HepG2 (cell line): ENCODE data around the gene WDR93. TPM values are rescaled to one million over a fixed set of nuclear protein-coding genes. Genes with fewer than 3 reads are reported as not detected.

Experiments
- ARID4A ChIP-seq: sonication (generic); formaldehyde crosslinking; IDR thresholded peaks from 2 replicates; pipeline ENCODE4 v1.5.0; 2020; ENCODE audit warnings: mild to moderate bottlenecking, missing genetic modification reagents, borderline replicate concordance
- ARNT2 ChIP-seq: sonication (generic); formaldehyde crosslinking; IDR thresholded peaks from 2 replicates; pipeline ENCODE4 v1.8.0; 2022; ENCODE audit warnings: mild to moderate bottlenecking, low read depth, missing genetic modification reagents, moderate library complexity
- ATF5 ChIP-seq: sonication (generic); formaldehyde crosslinking; IDR thresholded peaks from 2 replicates; pipeline ENCODE4 v1.4.0; 2020; ENCODE audit warnings: mild to moderate bottlenecking, low read depth, missing genetic modification reagents
- CBFB ChIP-seq: sonication (generic); formaldehyde crosslinking; IDR thresholded peaks from 2 replicates; pipeline ENCODE4 v1.4.0; 2020; ENCODE audit warnings: missing genetic modification reagents
- CTCF ChIP-seq: sonication (generic); formaldehyde crosslinking; IDR thresholded peaks from 2 replicates; pipeline ENCODE4 v1.5.0; 2020; ENCODE audit warnings: mild to moderate bottlenecking, missing genetic modification reagents, moderate library complexity
- ELF1 ChIP-seq: sonication (generic); formaldehyde crosslinking; IDR thresholded peaks from 2 replicates; pipeline ENCODE4 v1.4.0; 2020; ENCODE audit warnings: missing genetic modification reagents
- HBP1 ChIP-seq: IDR thresholded peaks from 2 replicates; pipeline ENCODE4 v1.6.1; 2016; ENCODE audit warnings: low read depth, control low read depth
- LCORL ChIP-seq, 2 experiments: fragments of 450-650 bp in 1 of 2; sonication (generic) in 1 of 2; formaldehyde crosslinking in 1 of 2; IDR thresholded peaks; 2 replicates each; pipeline versions ENCODE4 v1.5.0 to v1.6.1; 2017 to 2020; ENCODE audit warnings: antibody characterized with exemption in 1 of 2, missing genetic modification reagents in 1 of 2
- SALL1 ChIP-seq: sonication (generic); formaldehyde crosslinking; IDR thresholded peaks from 2 replicates; pipeline ENCODE4 v1.8.0; 2022; ENCODE audit warnings: mild to moderate bottlenecking, missing genetic modification reagents
- YY1 ChIP-seq: IDR thresholded peaks from 2 replicates; pipeline ENCODE4 v1.6.1; 2011; ENCODE audit warnings: low read length, low read depth, moderate library complexity, mild to moderate bottlenecking; ENCODE audit not compliant: insufficient read depth, insufficient replicate concordance
- ZNF441 ChIP-seq: sonication (generic); formaldehyde crosslinking; IDR thresholded peaks from 2 replicates; pipeline ENCODE4 v1.7.0; 2021; ENCODE audit warnings: missing genetic modification reagents, borderline replicate concordance
- ZNF687 ChIP-seq: sonication (generic); formaldehyde crosslinking; IDR thresholded peaks from 2 replicates; pipeline ENCODE4 v1.5.1; 2020; ENCODE audit warnings: mild to moderate bottlenecking, missing genetic modification reagents, moderate library complexity
- polyA plus RNA-seq, 8 experiments: library from polyadenylated mRNA; depleted of rRNA in 3 of 8; stranded (reverse) in 7 of 8; unstranded in 1 of 8; fragments of >200 nt; fragmentation: Illumina TruSeq in 4 of 8; extraction: Trizol in 4 of 8; gene quantifications; 2 replicates each; pipeline versions ENCODE4 v1.2.1 to v1.2.3, GENCODE V29; 2011 to 2016; ENCODE audit warnings: low read depth in 4 of 8, missing spikeins in 1 of 8, mixed read lengths in 1 of 8; ENCODE audit not compliant: insufficient read depth in 1 of 8
- total RNA-seq, 5 experiments: library from RNA; depleted of rRNA; stranded (reverse); fragments of >200 nt; fragmentation: Illumina TruSeq; extraction: Trizol; gene quantifications; 2 replicates each; pipeline ENCODE4 v1.2.3, GENCODE V29; 2016; ENCODE audit warnings: low read depth in 1 of 5

The WDR93 gene
- total and polyA plus RNA-seq, 2 of the 13 experiments (the other 11 are each of a cell fraction or from before 2014, with no cell fraction given) = 0.07 TPM; not detected in 1

- TF ChIP-seq CTCF = peak; percentile 98
- TF ChIP-seq ARID4A = peak; percentile 26; the same call in 1 of the 2 replicates
- TF ChIP-seq ARNT2 (CRISPR knock-in tag) = peak; percentile 41; the same call in 1 of the 2 replicates
- 0 out of 2 replicates have a peak, but pooled peaks have one; percentile 27 for TF ChIP-seq CBFB (CRISPR knock-in tag)
- 0 out of 2 replicates have a peak, but pooled peaks have one; percentile 36 for TF ChIP-seq HBP1 (CRISPR knock-in tag)
- TF ChIP-seq ZNF441 (CRISPR knock-in tag) = no peak
- TF ChIP-seq YY1 = peak; percentile 33
- peak; percentile 63 for TF ChIP-seq ZNF687 (CRISPR knock-in tag)
- no peak for TF ChIP-seq LCORL (IDR thresholded peaks at IDR 0.05)
- 0 out of 2 replicates have a peak, but pooled peaks have one; percentile 50 for TF ChIP-seq LCORL (CRISPR knock-in tag; IDR thresholded peaks at IDR 0.05)
- TF ChIP-seq ATF5 (CRISPR knock-in tag) = no peak
- TF ChIP-seq SALL1 (CRISPR knock-in tag) = peak; percentile 44; the same call in 1 of the 2 replicates
- peak; percentile 33; the same call in 1 of the 2 replicates for TF ChIP-seq ELF1 (CRISPR knock-in tag)
Observed at GRCh38 chr15:89760303-89761008, 69.8 kb downstream of the WDR93 start (continued).
